Activated CD4-positive, alpha-beta T cell treated with anti-CD3 and anti-CD28 coated beads, Interleukin-2, amount 10 ng/mL, durations not matched to agents 24 days and 14 days (primary cell): ENCODE data around the gene ZC3H14. TPM values are rescaled to one million over a fixed set of nuclear protein-coding genes. Genes with fewer than 3 reads are reported as not detected.

ENCODE experiments used
- DNase-seq: peaks from one replicate; pipeline ENCODE4 v3.0.0; 2022
- H3K27ac Mint-ChIP-seq: one replicate; pipeline ENCODE4 v1.8.0; 2022; ENCODE audit warnings: mild to moderate bottlenecking, mixed read lengths
- H3K27me3 Mint-ChIP-seq: one replicate; pipeline ENCODE4 v1.8.0; 2022; ENCODE audit warnings: mixed read lengths
- H3K36me3 Mint-ChIP-seq: one replicate; pipeline ENCODE4 v1.8.0; 2022; ENCODE audit warnings: low read depth, mild to moderate bottlenecking, mixed read lengths
- H3K4me1 Mint-ChIP-seq: one replicate; pipeline ENCODE4 v1.8.0; 2021; ENCODE audit warnings: mixed read lengths
- H3K4me3 Mint-ChIP-seq: one replicate; pipeline ENCODE4 v1.8.0; 2022; ENCODE audit warnings: mild to moderate bottlenecking, moderate library complexity, mixed read lengths
- H3K9me3 Mint-ChIP-seq: one replicate; pipeline ENCODE4 v1.8.0; 2021; ENCODE audit warnings: mixed read lengths
- intact Hi-C: fragments of 100-400 bp; cut with micrococcal nuclease; formaldehyde crosslinking; loops from one replicate; pipeline ENCODE4 v1.15.1; 2023
- total RNA-seq: library from RNA; stranded (reverse); gene quantifications from 2 replicates; pipeline ENCODE4 v1.2.3, GENCODE V29; 2022

The ZC3H14 gene
- total RNA-seq, 1 donor from 2014 or later: 64.7 TPM

DNA sequence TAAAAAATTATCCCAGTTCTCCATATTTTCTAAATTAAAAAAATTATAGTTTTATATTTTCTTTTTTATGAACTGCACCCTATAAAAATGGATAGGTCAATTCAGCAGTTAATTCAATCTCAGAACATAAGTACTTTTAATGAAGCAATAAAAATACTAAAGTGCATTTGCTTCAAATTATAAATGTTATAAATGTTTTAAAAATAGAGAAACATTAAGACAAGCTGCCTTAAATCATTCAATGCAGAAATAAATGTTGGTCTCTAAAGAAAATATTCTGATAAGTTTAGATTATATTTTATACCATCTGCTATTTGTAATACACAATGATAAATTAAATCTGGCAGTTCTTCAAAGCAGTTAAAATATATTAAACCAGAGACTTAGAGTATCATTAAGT is 65.6 kb downstream of the ZC3H14 start:
- no peak overlapping the region for H3K27ac Mint-ChIP-seq
- DNase-seq: no peak
- H3K27me3 Mint-ChIP-seq: no peaks in the 10 kb centered on the region
- no peaks in the 10 kb centered on the region for H3K4me1 Mint-ChIP-seq
- intact Hi-C loops: no loop called here
- no peak overlapping the region for H3K4me3 Mint-ChIP-seq
- H3K36me3 Mint-ChIP-seq: no peaks in the 10 kb centered on the region
- no peaks in the 10 kb centered on the region for H3K9me3 Mint-ChIP-seq

DNA sequence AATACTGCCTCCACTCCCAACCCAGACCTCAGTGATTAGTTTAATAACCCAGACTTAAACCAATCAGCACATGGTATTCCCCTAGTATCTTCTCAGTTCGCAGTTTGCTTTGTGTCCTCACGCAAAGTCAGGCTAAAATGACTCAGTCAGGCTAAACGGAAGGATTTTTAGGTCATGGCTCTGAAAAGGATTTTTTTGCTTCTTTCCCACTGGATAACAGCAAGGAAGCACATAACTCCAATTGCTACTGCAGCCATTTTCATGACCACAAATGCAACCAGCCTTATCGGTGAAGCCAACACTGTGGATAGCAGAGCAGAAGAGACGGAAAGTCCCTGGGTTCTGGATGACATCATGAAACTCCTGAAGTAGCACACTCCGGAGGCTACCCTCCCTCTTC is 67.7 kb downstream of the ZC3H14 start:
- H3K36me3 Mint-ChIP-seq: no peaks in the 10 kb centered on the region
- no peak overlapping the region for H3K4me3 Mint-ChIP-seq
- H3K9me3 Mint-ChIP-seq: no peaks in the 10 kb centered on the region
- no peaks in the 10 kb centered on the region for H3K27me3 Mint-ChIP-seq
- no peak for DNase-seq
- intact Hi-C loops: no loop called here
- H3K4me1 Mint-ChIP-seq: no peaks in the 10 kb centered on the region
- no peak overlapping the region for H3K27ac Mint-ChIP-seq

DNA sequence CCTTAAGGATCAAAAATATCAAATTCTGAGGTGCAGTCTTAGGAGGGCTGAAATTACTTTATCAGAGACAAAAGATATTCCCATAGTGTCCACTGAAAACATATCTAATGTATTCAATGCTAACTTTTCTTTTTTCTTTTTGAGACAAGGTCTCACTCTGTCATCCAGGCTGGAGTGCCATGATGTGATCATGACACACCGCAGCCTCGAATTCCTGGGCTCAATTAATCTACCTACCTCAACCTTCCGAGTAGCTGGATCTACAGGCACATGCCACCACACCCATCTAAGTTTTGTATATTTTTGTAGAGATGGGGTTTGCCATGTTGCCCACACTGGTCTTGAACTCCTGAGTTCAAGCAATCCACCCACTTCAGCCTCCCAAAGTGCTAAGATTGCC is 68.3 kb downstream of the ZC3H14 start:
- Mint-ChIP-seq H3K27me3 (no peaks in the 10 kb centered on the region), H3K4me3 (no peak overlapping the region)
- no peak for DNase-seq

GRCh38 chr14:88632512-88632911 is 69.7 kb downstream of the ZC3H14 start:
- Mint-ChIP-seq H3K4me3 (no peak overlapping the region), H3K27me3 (no peaks in the 10 kb centered on the region), H3K9me3 (no peaks in the 10 kb centered on the region), H3K36me3 (no peaks in the 10 kb centered on the region), H3K27ac (no peak overlapping the region), H3K4me1 (no peaks in the 10 kb centered on the region)
- no peak for DNase-seq
- intact Hi-C loops: no loop called here

More for the DNA sequence above, 68.3 kb downstream of the ZC3H14 start:
- no peaks in the 10 kb centered on the region for H3K36me3 Mint-ChIP-seq
- intact Hi-C loops: no loop called here
- H3K27ac Mint-ChIP-seq: no peak overlapping the region
- no peaks in the 10 kb centered on the region for H3K9me3 Mint-ChIP-seq
- no peaks in the 10 kb centered on the region for H3K4me1 Mint-ChIP-seq

- no peak for DNase-seq
- Mint-ChIP-seq H3K4me3 (no peak overlapping the region), H3K27me3 (no peaks in the 10 kb centered on the region), H3K36me3 (no peaks in the 10 kb centered on the region), H3K9me3 (peaks cover 12% of the 10 kb centered on the region), H3K4me1 (no peaks in the 10 kb centered on the region), H3K27ac (no peak overlapping the region)
- intact Hi-C loops: no loop called here
Measured at GRCh38 chr14:88639221-88639620, 76.4 kb downstream of the ZC3H14 start.

GRCh38 chr14:88660056-88660455 is 97.2 kb downstream of the ZC3H14 start:
- Mint-ChIP-seq H3K9me3 (peaks cover 1% of the 10 kb centered on the region), H3K27ac (no peak overlapping the region), H3K27me3 (no peaks in the 10 kb centered on the region), H3K4me3 (no peak overlapping the region), H3K4me1 (no peaks in the 10 kb centered on the region), H3K36me3 (no peaks in the 10 kb centered on the region)
- intact Hi-C loops: no loop called here
- DNase-seq: no peak

- DNase-seq: peak; percentile 83
- H3K27me3 Mint-ChIP-seq: no peaks in the 10 kb centered on the region
- H3K36me3 Mint-ChIP-seq: no peaks in the 10 kb centered on the region
- peaks cover 6% of the 10 kb centered on the region for H3K9me3 Mint-ChIP-seq
- H3K4me1 Mint-ChIP-seq: no peaks in the 10 kb centered on the region
- H3K4me3 Mint-ChIP-seq: no peak overlapping the region
- intact Hi-C loops: loop anchor here (5.0 kb wide), 4 partner anchors 205 to 1250 kb away; no protein-coding TSS in a partner anchor
- H3K27ac Mint-ChIP-seq: no peak overlapping the region
Measured at GRCh38 chr14:88667555-88668273, 104.9 kb downstream of the ZC3H14 start.

- H3K9me3 Mint-ChIP-seq: peaks cover 6% of the 10 kb centered on the region
- no peaks in the 10 kb centered on the region for H3K27me3 Mint-ChIP-seq
- no peaks in the 10 kb centered on the region for H3K36me3 Mint-ChIP-seq
- DNase-seq: no peak
- intact Hi-C loops: loop anchor here (5.0 kb wide), 4 partner anchors 204 to 1249 kb away; no protein-coding TSS in a partner anchor
- no peaks in the 10 kb centered on the region for H3K4me1 Mint-ChIP-seq
- H3K4me3 Mint-ChIP-seq: no peak overlapping the region
- H3K27ac Mint-ChIP-seq: no peak overlapping the region
Measured at GRCh38 chr14:88668448-88669116, 105.7 kb downstream of the ZC3H14 start.

DNA sequence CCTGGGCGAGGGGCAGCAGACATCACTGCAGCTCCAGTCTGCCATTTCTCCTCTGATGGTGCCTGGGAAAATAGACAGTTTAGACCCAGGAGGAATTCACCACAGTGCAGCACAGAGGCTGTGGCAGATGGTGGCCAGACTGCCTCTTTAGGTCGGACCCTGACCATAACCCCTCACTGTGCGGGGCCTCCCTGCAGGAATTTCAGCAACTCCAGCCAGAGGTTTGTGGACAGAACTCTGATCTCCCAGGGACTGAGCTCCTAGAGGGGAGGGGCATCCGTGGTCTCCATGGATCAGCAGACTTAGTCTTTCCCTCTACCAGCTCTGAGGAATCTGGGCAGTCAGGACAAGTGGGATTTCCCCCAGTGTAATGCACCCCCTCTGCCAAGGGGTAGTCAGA is 106.5 kb downstream of the ZC3H14 start:
- H3K27ac Mint-ChIP-seq: no peak overlapping the region
- H3K27me3 Mint-ChIP-seq: no peaks in the 10 kb centered on the region
- H3K36me3 Mint-ChIP-seq: no peaks in the 10 kb centered on the region
- peaks cover 6% of the 10 kb centered on the region for H3K9me3 Mint-ChIP-seq
- H3K4me3 Mint-ChIP-seq: no peak overlapping the region
- no peaks in the 10 kb centered on the region for H3K4me1 Mint-ChIP-seq
- no peak for DNase-seq
- intact Hi-C loops: loop anchor here (5.0 kb wide), 4 partner anchors 203 to 1248 kb away; no protein-coding TSS in a partner anchor

Other genes starting within 250 kb of the ZC3H14 start
- gene KCNK10, start 239.8 kb upstream of the ZC3H14 start, total RNA-seq: not detected in 2 replicates
- 1.3 and 2.3 TPM in 2 replicates for gene SPATA7, start 177.4 kb upstream of the ZC3H14 start, total RNA-seq
- gene PTPN21, start 8.0 kb upstream of the ZC3H14 start, total RNA-seq: 0.05 and 0.21 TPM in 2 replicates
- 0.66 and 0.82 TPM in 2 replicates for gene EML5, start 229.9 kb downstream of the ZC3H14 start, total RNA-seq